Measurements from ENCODE around the gene NKAPL.

- no peak for TF ChIP-seq CTCF (IDR thresholded peaks at IDR 0.05 in 8 of 11, conservative IDR thresholded peaks at IDR 0.05 in 3 of 11)
- no peak for TF ChIP-seq POLR2A (IDR thresholded peaks at IDR 0.05)
- no peak for TF ChIP-seq POLR2AphosphoS5 (IDR thresholded peaks at IDR 0.05)
Observed at GRCh38 chr6:28257042-28257441, 2.1 kb upstream of the NKAPL start.

Data from spleen (tissue), 7 donors.